ENCODE measurements around the gene ARMH1. TPM values are rescaled to one million over a fixed set of nuclear protein-coding genes. Genes with fewer than 3 reads are reported as not detected.

The ARMH1 gene
- total RNA-seq, 6 donors from 2014 or later: 4.6 to 29.3 (median 13.0) TPM

DNA sequence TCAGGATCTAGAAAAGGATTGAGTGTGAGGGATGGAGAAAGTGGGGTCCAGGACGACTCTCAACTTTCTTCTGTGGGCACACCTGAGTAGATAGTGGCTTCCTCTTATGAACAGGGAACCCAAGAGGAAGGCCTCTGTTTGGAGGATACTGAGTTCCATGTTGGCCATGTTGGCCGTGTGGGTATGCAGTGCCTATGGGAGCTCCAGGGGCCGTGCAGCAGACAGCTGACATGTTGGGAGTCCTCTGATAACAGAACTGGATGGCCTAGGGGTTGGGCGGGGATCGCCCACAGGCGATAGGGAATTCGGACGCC lies 43.2 kb upstream of the ARMH1 start:
- TF ChIP-seq POLR2A (IDR thresholded peaks at IDR 0.05) (no peak), EP300 (IDR thresholded peaks at IDR 0.05) (no peak), POLR2AphosphoS5 (IDR thresholded peaks at IDR 0.05) (no peak)
- TF ChIP-seq, protein P1, sequence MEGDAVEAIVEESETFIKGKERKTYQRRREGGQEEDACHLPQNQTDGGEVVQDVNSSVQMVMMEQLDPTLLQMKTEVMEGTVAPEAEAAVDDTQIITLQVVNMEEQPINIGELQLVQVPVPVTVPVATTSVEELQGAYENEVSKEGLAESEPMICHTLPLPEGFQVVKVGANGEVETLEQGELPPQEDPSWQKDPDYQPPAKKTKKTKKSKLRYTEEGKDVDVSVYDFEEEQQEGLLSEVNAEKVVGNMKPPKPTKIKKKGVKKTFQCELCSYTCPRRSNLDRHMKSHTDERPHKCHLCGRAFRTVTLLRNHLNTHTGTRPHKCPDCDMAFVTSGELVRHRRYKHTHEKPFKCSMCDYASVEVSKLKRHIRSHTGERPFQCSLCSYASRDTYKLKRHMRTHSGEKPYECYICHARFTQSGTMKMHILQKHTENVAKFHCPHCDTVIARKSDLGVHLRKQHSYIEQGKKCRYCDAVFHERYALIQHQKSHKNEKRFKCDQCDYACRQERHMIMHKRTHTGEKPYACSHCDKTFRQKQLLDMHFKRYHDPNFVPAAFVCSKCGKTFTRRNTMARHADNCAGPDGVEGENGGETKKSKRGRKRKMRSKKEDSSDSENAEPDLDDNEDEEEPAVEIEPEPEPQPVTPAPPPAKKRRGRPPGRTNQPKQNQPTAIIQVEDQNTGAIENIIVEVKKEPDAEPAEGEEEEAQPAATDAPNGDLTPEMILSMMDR (IDR thresholded peaks at IDR 0.05): no peak
- H3K36me3 ChIP-seq: peaks cover 8 to 35% (median 20%) of the 10 kb centered on the region in 4 donors
- WGBS, 2 donors: 19 to 42% methylated on average over 3 to 7 of the region's 8 CpGs
- H3K27ac ChIP-seq: peak overlapping the region; percentile 96 to 98 (median 96)
- peak overlapping the region; percentile 39 to 97 (median 90) for H3K4me3 ChIP-seq
- no peaks in the 10 kb centered on the region for H3K9me3 ChIP-seq
- H3K4me1 ChIP-seq: peaks cover 20 to 27% (median 23%) of the 10 kb centered on the region in 4 donors
- peak in 1 of 2 donors; percentile 27 for DNase-seq
- peak; percentile 29 to 54 for ATAC-seq (ENCODE audit: low FRiP score in 2 of 2)
- no peaks in the 10 kb centered on the region for H3K27me3 ChIP-seq

DNA sequence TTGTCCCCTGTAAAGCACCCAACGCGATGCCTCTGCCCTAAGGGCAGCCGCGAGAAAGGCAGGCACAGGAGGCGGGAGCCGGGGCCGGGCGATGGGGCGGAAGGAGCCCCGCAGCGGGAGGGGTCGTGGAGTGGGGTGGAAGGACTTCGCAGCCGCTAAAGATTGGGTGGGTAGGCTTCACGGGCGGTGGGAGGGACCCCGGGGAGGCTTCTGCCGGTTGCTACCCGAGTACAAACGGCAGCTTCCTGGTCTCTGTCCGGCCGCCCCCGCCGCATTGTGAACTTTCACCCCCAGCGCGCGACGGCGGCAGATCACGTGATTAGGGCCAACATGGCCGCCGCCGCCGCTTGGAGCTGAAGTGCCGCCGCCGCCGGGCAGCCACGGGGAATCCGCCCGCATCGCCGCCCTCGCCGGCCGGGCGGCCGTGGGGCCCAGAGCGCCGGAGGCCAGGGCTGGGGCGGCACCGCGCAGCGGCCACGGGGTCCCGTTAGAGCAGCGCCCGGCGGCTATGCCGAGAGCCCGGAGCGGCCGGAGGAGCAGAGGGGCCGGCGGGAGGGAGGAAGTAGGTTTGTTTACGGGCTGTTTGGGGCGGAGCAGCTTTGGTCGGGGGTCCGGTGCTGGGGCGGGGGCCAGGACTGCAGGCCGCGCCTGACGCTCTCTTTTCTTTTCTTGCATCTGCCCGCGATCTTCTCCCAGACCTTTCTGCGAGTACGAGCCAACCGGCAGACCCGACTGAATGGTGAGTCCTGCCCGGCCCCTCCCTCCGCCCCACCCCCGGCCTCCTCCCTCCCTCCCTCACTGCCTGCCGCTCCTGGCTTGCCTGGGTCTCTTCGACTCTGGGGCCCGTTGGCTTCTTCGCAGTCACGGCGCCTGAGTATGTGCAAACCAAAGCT lies 42.6 kb upstream of the ARMH1 start:
- peak; percentile 94 to 98 for DNase-seq
- peaks cover 12 to 42% (median 25%) of the 10 kb centered on the region in 4 donors for H3K36me3 ChIP-seq
- H3K27ac ChIP-seq: peak overlapping the region; percentile 96 to 98 (median 96)
- no peaks in the 10 kb centered on the region for H3K27me3 ChIP-seq
- ATAC-seq (ENCODE audit: low FRiP score in 2 of 2): peak; percentile 80 to 95
- no peaks in the 10 kb centered on the region for H3K9me3 ChIP-seq
- 0 to 2% methylated on average over 24 to 55 of the region's 88 CpGs for WGBS, 2 donors
- peak overlapping the region; percentile 39 to 97 (median 90) for H3K4me3 ChIP-seq
- H3K4me1 ChIP-seq: peaks cover 20 to 27% (median 23%) of the 10 kb centered on the region in 4 donors
- no peak for TF ChIP-seq EP300 (IDR thresholded peaks at IDR 0.05)
- TF ChIP-seq POLR2AphosphoS5 (IDR thresholded peaks at IDR 0.05): peak; percentile 81 to 87
- peak in 3 of 4 donors; percentile 83 to 94 (median 90) for TF ChIP-seq POLR2A (IDR thresholded peaks at IDR 0.05)
- TF ChIP-seq, protein P1 (IDR thresholded peaks at IDR 0.05): peak in 1 of 6 experiments; percentile 20

DNA sequence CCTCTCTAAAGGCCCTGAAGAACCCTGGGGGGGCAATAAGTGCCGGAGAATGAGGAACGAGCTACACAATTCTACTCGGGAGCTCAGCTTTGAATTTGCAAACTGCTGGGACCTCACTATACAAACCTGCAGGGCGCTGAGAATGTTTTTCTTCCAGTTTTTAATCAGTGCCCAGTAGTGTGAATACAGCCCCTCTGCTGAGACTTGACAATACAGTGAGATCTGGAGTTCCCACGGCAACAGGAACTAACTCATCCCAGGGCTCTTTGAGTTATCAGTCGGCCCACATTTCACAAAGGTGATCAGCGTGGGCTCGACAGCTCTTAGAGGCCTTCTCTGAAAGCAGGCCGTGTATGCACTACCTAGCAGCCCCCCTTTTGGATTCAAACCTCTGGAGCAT lies 41.9 kb upstream of the ARMH1 start:
- Histone ChIP-seq H3K27me3 (no peaks in the 10 kb centered on the region), H3K4me1 (peaks cover 20 to 27% (median 23%) of the 10 kb centered on the region in 4 donors), H3K4me3 (peak overlapping the region; percentile 39 to 97 (median 90)), H3K36me3 (peaks cover 14 to 49% (median 32%) of the 10 kb centered on the region in 4 donors), H3K27ac (peak overlapping the region; percentile 96 to 98 (median 96)), H3K9me3 (no peaks in the 10 kb centered on the region)
- TF ChIP-seq POLR2AphosphoS5 (IDR thresholded peaks at IDR 0.05) (no peak), EP300 (IDR thresholded peaks at IDR 0.05) (no peak), POLR2A (IDR thresholded peaks at IDR 0.05) (no peak)
- TF ChIP-seq, protein P1 (IDR thresholded peaks at IDR 0.05): no peak
- no peak for DNase-seq
- ATAC-seq (ENCODE audit: low FRiP score in 2 of 2): no peak
- 21% methylated on average over 9 of the region's 9 CpGs; no CpG with 5 or more reads in 1 of the 2 donors for WGBS, 2 donors

GRCh38 chr1:44634606-44635189 lies 39.8 kb upstream of the ARMH1 start:
- peaks cover 20 to 27% (median 23%) of the 10 kb centered on the region in 4 donors for H3K4me1 ChIP-seq
- WGBS, 2 donors: 60 to 92% methylated on average over 1 to 3 of the region's 3 CpGs
- no peak overlapping the region for H3K27ac ChIP-seq
- TF ChIP-seq POLR2A (IDR thresholded peaks at IDR 0.05) (no peak), POLR2AphosphoS5 (IDR thresholded peaks at IDR 0.05) (no peak), EP300 (IDR thresholded peaks at IDR 0.05) (no peak)
- TF ChIP-seq, protein P1 (IDR thresholded peaks at IDR 0.05): no peak
- H3K36me3 ChIP-seq: peaks cover 30 to 70% (median 51%) of the 10 kb centered on the region in 4 donors
- H3K4me3 ChIP-seq: no peak overlapping the region
- no peaks in the 10 kb centered on the region for H3K27me3 ChIP-seq
- no peaks in the 10 kb centered on the region for H3K9me3 ChIP-seq
- DNase-seq (no peak), ATAC-seq (ENCODE audit: low FRiP score in 2 of 2) (no peak)
